ENCODE measurements around the gene CCDC85C. TPM values are rescaled to one million over a fixed set of nuclear protein-coding genes. Genes with fewer than 3 reads are reported as not detected.

Gene CCDC85C
- total RNA-seq, 1 experiment from 2014 or later = 36.4 TPM

DNA sequence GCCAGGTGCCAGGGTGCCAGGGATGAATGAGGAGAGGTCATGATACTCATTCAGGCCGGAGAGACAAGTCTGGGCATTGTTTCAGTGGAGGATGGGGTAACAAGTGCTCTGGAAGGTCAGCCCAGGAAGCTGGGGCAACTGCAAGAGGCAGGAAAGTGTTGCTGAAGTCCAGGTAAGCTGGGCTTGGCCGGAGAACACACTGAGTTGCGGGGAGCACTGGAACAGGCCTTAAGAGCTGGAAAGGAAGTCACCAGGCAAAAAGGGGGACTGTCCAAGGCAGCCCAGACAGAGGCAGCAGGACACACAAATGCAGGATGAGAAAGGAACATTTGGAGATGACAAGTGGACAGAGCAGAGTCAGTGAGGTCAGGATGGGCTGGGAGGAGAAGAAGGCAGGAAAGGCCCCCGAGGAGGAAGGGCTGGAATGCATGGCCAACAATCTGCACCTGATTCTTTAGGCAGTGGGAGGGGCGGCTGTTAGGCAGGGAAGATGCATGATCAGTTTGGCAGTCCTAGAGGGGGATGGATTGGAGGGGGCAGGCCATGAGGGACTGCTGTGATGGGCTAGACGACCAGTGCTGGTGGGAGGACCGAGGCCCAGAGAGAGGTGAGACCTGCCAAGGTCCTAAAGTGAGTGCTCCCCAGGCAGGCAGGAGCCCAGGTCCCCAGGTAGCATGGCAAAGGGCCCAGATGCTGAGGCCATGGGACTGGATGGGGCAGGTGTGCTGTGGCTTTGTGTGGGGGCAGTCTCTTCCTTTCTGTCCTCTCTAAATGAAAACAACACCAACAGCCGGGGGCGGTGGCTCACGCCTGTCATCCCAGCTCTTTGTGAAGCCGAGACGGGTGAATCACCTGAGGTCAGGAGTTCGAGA, 23.7 kb upstream of the CCDC85C start:
- DNase-seq (no peak), ATAC-seq (no peak)
- POLR2A ChIA-PET (ENCODE audit: unreplicated experiment) = no interaction called here
- Histone ChIP-seq H3K4me2 (ENCODE audit: low read length) (no peak overlapping the region), H3K4me3 (ENCODE audit: low read length) (no peak overlapping the region), H3K36me3 (ENCODE audit: low read depth, low read length) (no peaks in the 10 kb centered on the region), H3K9ac (ENCODE audit: low read length) (no peak overlapping the region), H3F3A (ENCODE audit: low read length, unreplicated experiment) (no peaks in the 10 kb centered on the region), H3K9me3 (ENCODE audit: low read length) (no peaks in the 10 kb centered on the region), H3K9me2 (replicated peaks; ENCODE audit: low read length) (no peaks in the 10 kb centered on the region), H3K27ac (ENCODE audit: low read length) (no peak overlapping the region), H3K27me3 (ENCODE audit: low read length) (no peaks in the 10 kb centered on the region), H2AFZ (ENCODE audit: low read length) (no peak overlapping the region), H4K20me1 (ENCODE audit: low read length) (no peaks in the 10 kb centered on the region), H3K4me1 (ENCODE audit: insufficient read depth, low read length) (peaks cover 13% of the 10 kb centered on the region; the same call in 1 of the 2 replicates), H3K79me2 (ENCODE audit: low read length) (no peaks in the 10 kb centered on the region)
- TF ChIP-seq EZH2phosphoT487 (IDR thresholded peaks at IDR 0.05; ENCODE audit: borderline replicate concordance, low read length) (no peak), EZH2 (IDR thresholded peaks at IDR 0.05; ENCODE audit: low read length, unreplicated experiment) (no peak)
- TF ChIP-seq, protein P1, sequence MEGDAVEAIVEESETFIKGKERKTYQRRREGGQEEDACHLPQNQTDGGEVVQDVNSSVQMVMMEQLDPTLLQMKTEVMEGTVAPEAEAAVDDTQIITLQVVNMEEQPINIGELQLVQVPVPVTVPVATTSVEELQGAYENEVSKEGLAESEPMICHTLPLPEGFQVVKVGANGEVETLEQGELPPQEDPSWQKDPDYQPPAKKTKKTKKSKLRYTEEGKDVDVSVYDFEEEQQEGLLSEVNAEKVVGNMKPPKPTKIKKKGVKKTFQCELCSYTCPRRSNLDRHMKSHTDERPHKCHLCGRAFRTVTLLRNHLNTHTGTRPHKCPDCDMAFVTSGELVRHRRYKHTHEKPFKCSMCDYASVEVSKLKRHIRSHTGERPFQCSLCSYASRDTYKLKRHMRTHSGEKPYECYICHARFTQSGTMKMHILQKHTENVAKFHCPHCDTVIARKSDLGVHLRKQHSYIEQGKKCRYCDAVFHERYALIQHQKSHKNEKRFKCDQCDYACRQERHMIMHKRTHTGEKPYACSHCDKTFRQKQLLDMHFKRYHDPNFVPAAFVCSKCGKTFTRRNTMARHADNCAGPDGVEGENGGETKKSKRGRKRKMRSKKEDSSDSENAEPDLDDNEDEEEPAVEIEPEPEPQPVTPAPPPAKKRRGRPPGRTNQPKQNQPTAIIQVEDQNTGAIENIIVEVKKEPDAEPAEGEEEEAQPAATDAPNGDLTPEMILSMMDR (conservative IDR thresholded peaks at IDR 0.05; ENCODE audit: low read depth, low read length) = no peak
- intact Hi-C loops (cut with micrococcal nuclease) = no loop called here
- BruUV-seq (replicated peaks) = no TSS peak
- CTCF ChIA-PET = interaction anchor here (0.6 to 0.7 kb wide), 3 partner anchors 26 to 235 kb away, joined by 3 to 5 read pairs (median 3); no protein-coding TSS in a partner anchor

DNA sequence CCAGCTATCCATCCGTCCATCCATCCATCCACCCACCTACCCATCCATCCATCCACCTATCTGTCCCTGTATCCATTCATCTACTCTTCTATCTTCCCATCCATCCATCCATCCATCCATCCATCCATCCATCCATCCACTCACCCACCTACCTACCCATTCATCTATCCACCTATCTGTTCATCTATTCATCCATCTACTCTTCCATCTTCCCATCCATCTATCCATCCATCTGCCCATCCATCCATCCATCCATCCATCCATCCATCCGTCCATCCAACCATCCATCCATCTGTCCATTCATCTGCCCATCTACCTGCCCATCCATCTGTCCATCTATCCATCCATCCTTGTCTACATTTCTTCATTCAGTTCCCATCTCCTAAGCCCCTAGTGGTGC, 23.1 kb upstream of the CCDC85C start:
- no peaks in the 10 kb centered on the region for H3K9me3 ChIP-seq (ENCODE audit: low read length)
- H3F3A ChIP-seq (ENCODE audit: low read length, unreplicated experiment) = no peaks in the 10 kb centered on the region
- TF ChIP-seq EZH2 (IDR thresholded peaks at IDR 0.05; ENCODE audit: low read length, unreplicated experiment) = no peak
- TF ChIP-seq, protein P1 (conservative IDR thresholded peaks at IDR 0.05; ENCODE audit: low read depth, low read length) = no peak
- no peak for TF ChIP-seq EZH2phosphoT487 (IDR thresholded peaks at IDR 0.05; ENCODE audit: borderline replicate concordance, low read length)
- H2AFZ ChIP-seq (ENCODE audit: low read length) = no peak overlapping the region
- POLR2A ChIA-PET (ENCODE audit: unreplicated experiment) = no interaction called here
- no peak overlapping the region for H3K4me3 ChIP-seq (ENCODE audit: low read length)
- H3K4me2 ChIP-seq (ENCODE audit: low read length) = no peak overlapping the region
- no peaks in the 10 kb centered on the region for H3K36me3 ChIP-seq (ENCODE audit: low read depth, low read length)
- H3K4me1 ChIP-seq (ENCODE audit: insufficient read depth, low read length) = peaks cover 19% of the 10 kb centered on the region; the same call in 1 of the 2 replicates
- no peaks in the 10 kb centered on the region for H4K20me1 ChIP-seq (ENCODE audit: low read length)
- no peak overlapping the region for H3K9ac ChIP-seq (ENCODE audit: low read length)
- H3K27me3 ChIP-seq (ENCODE audit: low read length) = no peaks in the 10 kb centered on the region
- no peak for ATAC-seq
- no peak for DNase-seq
- no peaks in the 10 kb centered on the region for H3K9me2 ChIP-seq (replicated peaks; ENCODE audit: low read length)
- CTCF ChIA-PET = no interaction called here
- no TSS peak for BruUV-seq (replicated peaks)
- H3K27ac ChIP-seq (ENCODE audit: low read length) = no peak overlapping the region
- intact Hi-C loops (cut with micrococcal nuclease) = no loop called here
- no peaks in the 10 kb centered on the region for H3K79me2 ChIP-seq (ENCODE audit: low read length)

DNA sequence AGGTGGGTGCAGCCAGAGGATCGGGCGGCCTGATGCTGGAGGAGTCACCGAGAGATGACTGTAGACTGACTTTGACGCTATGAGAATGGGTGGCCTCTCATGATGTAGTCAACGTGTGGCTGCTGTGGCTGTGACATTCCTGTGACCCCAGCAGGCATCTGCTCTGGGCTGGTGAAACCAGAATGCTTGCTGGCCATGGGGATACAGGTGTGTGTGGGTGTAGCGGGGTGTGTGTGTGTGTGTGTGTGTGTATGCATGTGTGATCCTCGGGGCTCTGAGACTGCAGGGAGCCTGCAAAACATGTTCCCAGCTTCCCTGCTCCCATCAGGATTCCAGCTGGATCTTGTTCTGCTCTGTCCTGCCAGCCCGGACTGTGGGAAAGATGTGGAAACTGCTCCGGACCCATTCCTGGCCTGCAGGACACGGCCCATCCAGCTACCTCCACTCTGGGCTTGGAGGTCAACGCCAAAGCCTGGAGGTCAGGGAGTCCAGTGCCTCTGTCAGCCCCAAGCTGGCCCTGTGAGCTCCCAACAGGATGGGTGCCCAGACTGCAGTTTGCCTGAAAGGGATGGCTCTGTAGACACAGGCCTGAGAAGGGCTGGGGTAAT, 22.1 kb upstream of the CCDC85C start:
- H3K27ac ChIP-seq (ENCODE audit: low read length) = no peak overlapping the region
- H3K36me3 ChIP-seq (ENCODE audit: low read depth, low read length) = no peaks in the 10 kb centered on the region
- H3K9me2 ChIP-seq (replicated peaks; ENCODE audit: low read length) = no peaks in the 10 kb centered on the region
- TF ChIP-seq EZH2 (IDR thresholded peaks at IDR 0.05; ENCODE audit: low read length, unreplicated experiment) = no peak
- TF ChIP-seq, protein P1 (conservative IDR thresholded peaks at IDR 0.05; ENCODE audit: low read depth, low read length) = no peak
- no peak overlapping the region for H2AFZ ChIP-seq (ENCODE audit: low read length)
- H3K9ac ChIP-seq (ENCODE audit: low read length) = no peak overlapping the region
- no peak overlapping the region for H3K4me3 ChIP-seq (ENCODE audit: low read length)
- ATAC-seq (no peak), DNase-seq (no peak)
- no TSS peak for BruUV-seq (replicated peaks)
- CTCF ChIA-PET = no interaction called here
- H3K4me2 ChIP-seq (ENCODE audit: low read length) = no peak overlapping the region
- intact Hi-C loops (cut with micrococcal nuclease) = no loop called here
- no peaks in the 10 kb centered on the region for H4K20me1 ChIP-seq (ENCODE audit: low read length)
- H3F3A ChIP-seq (ENCODE audit: low read length, unreplicated experiment) = no peaks in the 10 kb centered on the region
- peaks cover 20% of the 10 kb centered on the region; the same call in 1 of the 2 replicates for H3K4me1 ChIP-seq (ENCODE audit: insufficient read depth, low read length)
- POLR2A ChIA-PET (ENCODE audit: unreplicated experiment) = no interaction called here
- no peaks in the 10 kb centered on the region for H3K27me3 ChIP-seq (ENCODE audit: low read length)
- H3K79me2 ChIP-seq (ENCODE audit: low read length) = no peaks in the 10 kb centered on the region
- H3K9me3 ChIP-seq (ENCODE audit: low read length) = no peaks in the 10 kb centered on the region

All from PC-3 (cell line).